GM12892 (cell line): Measurements from ENCODE around the gene NCR3LG1.
"Not testable (repeated sequence)": the region's sequence is repeated elsewhere in the genome, so short reads cannot be mapped to it uniquely, and the experiment has no call there.

Source experiments
- DNase-seq: peaks from one replicate; pipeline ENCODE4 v3.0.0; 2011; ENCODE audit not compliant: insufficient read length
- FAIRE-seq: peaks from 2 replicates; lab custom pipeline; 2011; peaks lifted over from hg19 to GRCh38; lab: Jason Lieb, UNC
- POLR2A ChIP-seq: IDR thresholded peaks from 2 replicates; pipeline ENCODE4 v1.6.1; 2011; ENCODE audit warnings: low read depth, low read length, control low read depth
- POLR2AphosphoS5 ChIP-seq: IDR thresholded peaks from 2 replicates; pipeline ENCODE4 v1.6.1; 2011; ENCODE audit warnings: low read depth, low read length, control low read depth
- TAF1 ChIP-seq: IDR thresholded peaks from 2 replicates; pipeline ENCODE4 v1.6.1; 2011; ENCODE audit warnings: low read depth, mild to moderate bottlenecking, control low read depth, low read length, borderline replicate concordance

Gene NCR3LG1

GRCh38 chr11:17418444-17419081, 67.0 kb downstream of the NCR3LG1 start:
- TF ChIP-seq POLR2A (no peak), TAF1 (no peak), POLR2AphosphoS5 (no peak)
- FAIRE-seq (no peak), DNase-seq (no peak)

GRCh38 chr11:17421781-17422180, 70.2 kb downstream of the NCR3LG1 start:
- FAIRE-seq, result no peak
- TF ChIP-seq POLR2A (no peak), POLR2AphosphoS5 (no peak), TAF1 (no peak)
- DNase-seq, result no peak

GRCh38 chr11:17423533-17424310, 72.1 kb downstream of the NCR3LG1 start:
- DNase-seq (no peak), FAIRE-seq (no peak)
- TF ChIP-seq POLR2A (no peak), TAF1 (no peak), POLR2AphosphoS5 (no peak)

- not testable (repeated sequence) for DNase-seq, FAIRE-seq
Observed at GRCh38 chr11:17426233-17426632, 74.6 kb downstream of the NCR3LG1 start.
